ENCODE results near the gene MAP1B. TPM values are rescaled to one million over a fixed set of nuclear protein-coding genes. Genes with fewer than 3 reads are reported as not detected.

The MAP1B gene
- total RNA-seq, 1 donor from 2014 or later: 84.4 TPM

- no peak overlapping the region for H3K27ac Mint-ChIP-seq
- no peaks in the 10 kb centered on the region for H3K27me3 ChIP-seq
- peaks cover 13% of the 10 kb centered on the region for H4K20me1 ChIP-seq (ENCODE audit: low read depth)
- no peak for TF ChIP-seq EZH2phosphoT487 (IDR thresholded peaks at IDR 0.05)
- TF ChIP-seq EZH2 (IDR thresholded peaks at IDR 0.05): no peak
- TF ChIP-seq, protein P1, sequence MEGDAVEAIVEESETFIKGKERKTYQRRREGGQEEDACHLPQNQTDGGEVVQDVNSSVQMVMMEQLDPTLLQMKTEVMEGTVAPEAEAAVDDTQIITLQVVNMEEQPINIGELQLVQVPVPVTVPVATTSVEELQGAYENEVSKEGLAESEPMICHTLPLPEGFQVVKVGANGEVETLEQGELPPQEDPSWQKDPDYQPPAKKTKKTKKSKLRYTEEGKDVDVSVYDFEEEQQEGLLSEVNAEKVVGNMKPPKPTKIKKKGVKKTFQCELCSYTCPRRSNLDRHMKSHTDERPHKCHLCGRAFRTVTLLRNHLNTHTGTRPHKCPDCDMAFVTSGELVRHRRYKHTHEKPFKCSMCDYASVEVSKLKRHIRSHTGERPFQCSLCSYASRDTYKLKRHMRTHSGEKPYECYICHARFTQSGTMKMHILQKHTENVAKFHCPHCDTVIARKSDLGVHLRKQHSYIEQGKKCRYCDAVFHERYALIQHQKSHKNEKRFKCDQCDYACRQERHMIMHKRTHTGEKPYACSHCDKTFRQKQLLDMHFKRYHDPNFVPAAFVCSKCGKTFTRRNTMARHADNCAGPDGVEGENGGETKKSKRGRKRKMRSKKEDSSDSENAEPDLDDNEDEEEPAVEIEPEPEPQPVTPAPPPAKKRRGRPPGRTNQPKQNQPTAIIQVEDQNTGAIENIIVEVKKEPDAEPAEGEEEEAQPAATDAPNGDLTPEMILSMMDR (IDR thresholded peaks at IDR 0.05): no peak
- H3K4me3 ChIP-seq: no peak overlapping the region
- H3K27ac ChIP-seq: no peak overlapping the region
- peaks cover 20% of the 10 kb centered on the region for H3K4me1 ChIP-seq
- peaks cover 4% of the 10 kb centered on the region for H3K9me3 Mint-ChIP-seq
- peaks cover 15% of the 10 kb centered on the region for H3K4me1 Mint-ChIP-seq
- no peak overlapping the region for H3K4me3 Mint-ChIP-seq
- no peaks in the 10 kb centered on the region for H3K27me3 Mint-ChIP-seq (ENCODE audit: insufficient read depth, low read depth)
- H3K36me3 ChIP-seq: no peaks in the 10 kb centered on the region
- peaks cover 19% of the 10 kb centered on the region for H3K36me3 Mint-ChIP-seq
- no peak overlapping the region for H3K9ac ChIP-seq
- no peak overlapping the region for H2AFZ ChIP-seq (replicated peaks)
- H3K79me2 ChIP-seq (ENCODE audit: low read depth): peaks cover 31% of the 10 kb centered on the region
- no peaks in the 10 kb centered on the region for H3K9me3 ChIP-seq (ENCODE audit: low read depth)
- H3F3A ChIP-seq (ENCODE audit: low read depth): peaks cover 9% of the 10 kb centered on the region
- no peak for DNase-seq (ENCODE audit: low spot score)
- no peak overlapping the region for H3K4me2 ChIP-seq
These were observed 149.3 kb downstream of the MAP1B start for GRCh38 chr5:72256536-72256935.

Small RNA genes within 50 kb of the gene (microRNA-seq; reads per million reads assigned to microRNA genes)
- gene MIR4803: not detected

Small RNA genes within 50 kb of the gene (small RNA-seq; reads per million reads assigned to genes)
- gene MIR4803: not detected

Other genes starting within 250 kb of the MAP1B start
- gene MRPS27, start 212.8 kb downstream of the MAP1B start, total RNA-seq (ENCODE audit: low replicate concordance): 122 and 154 TPM in 2 replicates
- 13.7 and 13.8 TPM in 2 replicates for gene PTCD2, start 212.9 kb downstream of the MAP1B start, total RNA-seq (ENCODE audit: low replicate concordance)